Uterus (tissue), 2 donors: Measurements from ENCODE around the gene OLFML2A.

Source experiments
- CTCF ChIP-seq, 4 experiments: fragments of 200-600 bp in 2 of 4; fragments of 450-650 bp in 2 of 4; sonication (generic) in 2 of 4; IDR thresholded peaks; one replicate each; pipeline ENCODE4 v1.5.1; 2016 to 2019; ENCODE audit warnings: antibody characterized with exemption in 4 of 4, mild to moderate bottlenecking in 2 of 4, moderate library complexity in 1 of 4
- POLR2A ChIP-seq, 2 donors: fragments of 450-650 bp; IDR thresholded peaks; one replicate each; pipeline ENCODE4 v1.6.1; 2016; ENCODE audit warnings: antibody characterized with exemption in 2 of 2, mild to moderate bottlenecking in 1 of 2, moderate library complexity in 1 of 2

- TF ChIP-seq CTCF (IDR thresholded peaks at IDR 0.05) (no peak), POLR2A (IDR thresholded peaks at IDR 0.05) (no peak)
These were observed 20.6 kb downstream of the OLFML2A start for GRCh38 chr9:124797343-124798103.
